Fibroblast of the aortic adventitia (primary cell): ENCODE data around the gene ECPAS. TPM values are rescaled to one million over a fixed set of nuclear protein-coding genes. Genes with fewer than 3 reads are reported as not detected.
"Not testable (repeated sequence)": the region's sequence is repeated elsewhere in the genome, so short reads cannot be mapped to it uniquely, and the experiment has no call there.

Experiments
- DNase-seq: peaks from one replicate; pipeline ENCODE4 v3.0.0-alpha.2; 2010; ENCODE audit warnings: low read depth
- H3K4me3 ChIP-seq: 2 replicates; pipeline ENCODE4 v1.5.1; 2011; ENCODE audit warnings: low read depth, mild to moderate bottlenecking, control low read depth, low read length, moderate library complexity
- total RNA-seq: library from RNA; depleted of rRNA; stranded (reverse); fragments of >200 nt; gene quantifications from 2 replicates; pipeline ENCODE4 v1.2.3, GENCODE V29; 2012; ENCODE audit warnings: low replicate concordance
- TF ChIP-seq, protein P1 (sequence below): IDR thresholded peaks from 2 replicates; pipeline ENCODE4 v1.5.1; 2011; ENCODE audit warnings: mild to moderate bottlenecking, low read length, control low read depth, inconsistent platforms; ENCODE audit not compliant: insufficient read depth

The ECPAS gene
- total RNA-seq, 1 donor, result 114 TPM

DNA sequence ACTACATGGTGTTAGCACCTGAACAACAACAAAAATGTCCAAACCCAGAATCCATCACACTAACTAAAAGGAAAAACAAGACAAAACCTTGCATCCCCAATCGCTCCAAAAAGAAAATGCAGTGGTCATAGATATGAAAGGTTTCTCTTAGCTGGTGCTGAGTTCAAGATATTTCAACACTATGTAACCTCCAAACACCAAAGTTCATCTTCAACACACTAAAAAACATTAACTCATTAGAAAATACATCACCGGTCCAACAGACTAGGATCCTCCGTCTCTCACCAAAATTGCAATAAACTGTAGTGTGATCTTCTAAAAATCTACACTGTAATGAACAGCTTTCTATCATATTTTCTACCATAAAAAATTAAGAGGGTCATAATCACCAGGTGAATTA, 60.8 kb downstream of the ECPAS start:
- TF ChIP-seq, protein P1, sequence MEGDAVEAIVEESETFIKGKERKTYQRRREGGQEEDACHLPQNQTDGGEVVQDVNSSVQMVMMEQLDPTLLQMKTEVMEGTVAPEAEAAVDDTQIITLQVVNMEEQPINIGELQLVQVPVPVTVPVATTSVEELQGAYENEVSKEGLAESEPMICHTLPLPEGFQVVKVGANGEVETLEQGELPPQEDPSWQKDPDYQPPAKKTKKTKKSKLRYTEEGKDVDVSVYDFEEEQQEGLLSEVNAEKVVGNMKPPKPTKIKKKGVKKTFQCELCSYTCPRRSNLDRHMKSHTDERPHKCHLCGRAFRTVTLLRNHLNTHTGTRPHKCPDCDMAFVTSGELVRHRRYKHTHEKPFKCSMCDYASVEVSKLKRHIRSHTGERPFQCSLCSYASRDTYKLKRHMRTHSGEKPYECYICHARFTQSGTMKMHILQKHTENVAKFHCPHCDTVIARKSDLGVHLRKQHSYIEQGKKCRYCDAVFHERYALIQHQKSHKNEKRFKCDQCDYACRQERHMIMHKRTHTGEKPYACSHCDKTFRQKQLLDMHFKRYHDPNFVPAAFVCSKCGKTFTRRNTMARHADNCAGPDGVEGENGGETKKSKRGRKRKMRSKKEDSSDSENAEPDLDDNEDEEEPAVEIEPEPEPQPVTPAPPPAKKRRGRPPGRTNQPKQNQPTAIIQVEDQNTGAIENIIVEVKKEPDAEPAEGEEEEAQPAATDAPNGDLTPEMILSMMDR, result no peak
- no peak for DNase-seq

DNA sequence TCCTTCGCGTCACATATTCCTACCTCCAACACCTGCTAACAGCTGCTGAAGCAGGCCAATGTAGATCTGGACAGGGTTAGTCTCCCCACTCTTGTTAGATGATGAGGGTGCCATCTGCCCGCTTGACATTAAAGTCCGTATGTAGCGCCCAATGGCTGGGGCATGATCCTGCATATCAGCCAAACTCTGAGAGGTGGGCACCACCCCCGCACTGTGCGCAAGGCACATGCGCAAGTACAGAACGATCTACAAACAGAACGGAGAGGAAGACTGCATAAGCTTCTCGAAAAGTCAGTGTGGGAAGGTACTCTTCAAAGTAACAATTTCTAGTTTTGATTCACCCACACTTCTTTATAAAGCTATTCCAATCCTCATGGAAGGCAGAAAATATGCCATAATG, 69.8 kb downstream of the ECPAS start:
- no peak for DNase-seq
- H3K4me3 ChIP-seq, result no peak overlapping the region
- TF ChIP-seq, protein P1, result no peak

More for the DNA sequence above, 60.8 kb downstream of the ECPAS start:
- H3K4me3 ChIP-seq, result no peak overlapping the region

DNA sequence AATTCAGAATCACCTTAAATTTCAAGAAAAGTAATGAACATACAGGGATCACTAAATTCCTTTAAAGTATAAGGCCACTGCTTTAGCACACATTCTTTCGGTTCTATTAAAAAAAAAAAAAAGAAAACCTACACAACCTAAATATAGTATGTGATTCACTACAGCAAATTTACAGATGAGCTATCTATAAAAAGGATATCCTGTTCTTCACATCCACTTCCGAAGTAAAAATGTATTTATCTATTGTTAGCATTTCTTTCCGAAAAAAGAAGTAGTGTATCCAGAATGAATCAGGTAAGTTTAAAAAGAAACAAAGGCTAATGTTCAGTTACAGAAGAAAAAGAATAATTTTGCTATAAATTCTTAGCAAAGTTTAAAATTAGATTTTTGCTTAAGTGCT, 70.2 kb downstream of the ECPAS start:
- H3K4me3 ChIP-seq, result no peak overlapping the region
- DNase-seq, result no peak
- TF ChIP-seq, protein P1, result no peak

DNA sequence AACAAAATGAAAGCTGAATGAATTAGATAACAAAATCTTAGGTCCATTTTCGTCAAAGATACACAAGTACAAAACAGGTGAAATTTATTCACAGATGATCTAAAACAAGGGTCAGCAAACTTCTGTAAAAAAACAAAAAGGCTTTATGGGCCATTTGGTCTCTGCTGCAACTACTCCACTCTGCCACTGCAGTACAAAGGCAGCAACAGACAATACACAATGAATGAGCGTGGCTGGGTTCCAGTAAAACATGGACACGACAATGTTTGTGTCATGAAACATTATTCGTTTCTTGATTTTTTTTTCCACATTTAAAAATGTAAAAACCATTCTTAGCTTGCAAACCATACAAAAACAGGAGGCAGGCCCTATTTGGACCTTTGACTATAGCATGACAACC, 71.9 kb downstream of the ECPAS start:
- DNase-seq, result no peak
- TF ChIP-seq, protein P1, result no peak
- H3K4me3 ChIP-seq, result no peak overlapping the region

DNA sequence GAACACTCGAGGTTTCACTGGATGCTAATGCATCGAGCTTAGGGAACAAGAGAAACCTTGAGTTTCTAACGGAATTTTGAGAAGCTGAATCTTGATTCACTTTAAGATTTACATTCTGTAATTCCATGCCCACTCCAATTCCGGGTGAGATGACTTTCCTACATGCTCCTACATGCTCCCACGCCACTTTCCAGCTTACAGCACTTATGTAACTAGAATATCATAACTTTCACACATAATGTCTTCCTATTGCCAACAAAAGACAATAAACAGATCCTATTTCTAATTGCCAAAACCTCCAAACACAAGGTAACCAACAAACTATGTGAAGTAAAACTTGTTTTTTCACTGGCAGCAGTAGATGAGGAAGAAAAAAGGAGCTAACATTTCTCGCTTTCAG, 72.9 kb downstream of the ECPAS start:
- no peak for DNase-seq
- H3K4me3 ChIP-seq, result no peak overlapping the region
- TF ChIP-seq, protein P1, result no peak

DNA sequence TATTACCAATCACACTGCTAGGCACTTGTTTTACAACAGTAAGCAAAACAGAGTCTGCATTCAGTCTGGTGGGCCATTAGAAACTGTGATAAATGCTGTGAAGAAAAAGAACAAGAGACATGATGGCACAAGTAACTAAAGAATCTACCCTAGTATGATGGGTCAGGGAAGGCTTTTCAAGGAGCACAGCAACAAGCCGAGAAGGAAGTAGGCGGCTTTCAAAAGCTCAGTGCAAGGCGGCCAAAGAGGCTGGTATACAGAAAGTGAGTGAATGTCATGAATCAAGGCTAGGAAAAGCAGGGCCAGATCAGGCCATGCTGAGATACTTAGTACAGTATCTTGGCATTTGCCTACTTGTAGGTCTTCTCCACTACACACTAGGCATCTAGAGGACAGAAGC, 76.4 kb downstream of the ECPAS start:
- TF ChIP-seq, protein P1, result no peak
- DNase-seq, result no peak
- no peak overlapping the region for H3K4me3 ChIP-seq

DNA sequence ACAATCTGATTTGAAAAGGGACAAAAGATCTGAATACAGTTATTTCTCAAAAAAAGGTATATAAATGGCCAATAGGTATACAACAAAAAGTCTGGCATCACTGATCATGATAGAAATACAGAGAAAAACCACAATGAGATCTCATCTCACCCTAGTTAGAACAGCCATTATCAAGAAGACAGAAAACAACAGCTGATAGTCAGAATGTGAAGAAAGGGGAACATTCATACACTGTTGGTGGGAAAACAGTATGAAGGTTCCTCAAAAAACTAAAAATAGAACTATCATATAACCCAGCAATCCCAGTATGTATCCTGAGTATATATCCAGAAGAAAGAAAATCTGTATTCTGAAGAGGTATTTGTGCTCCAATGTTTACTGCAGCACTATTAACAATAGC, 78.5 kb downstream of the ECPAS start:
- no peak overlapping the region for H3K4me3 ChIP-seq
- TF ChIP-seq, protein P1, result no peak
- DNase-seq, result no peak

DNA sequence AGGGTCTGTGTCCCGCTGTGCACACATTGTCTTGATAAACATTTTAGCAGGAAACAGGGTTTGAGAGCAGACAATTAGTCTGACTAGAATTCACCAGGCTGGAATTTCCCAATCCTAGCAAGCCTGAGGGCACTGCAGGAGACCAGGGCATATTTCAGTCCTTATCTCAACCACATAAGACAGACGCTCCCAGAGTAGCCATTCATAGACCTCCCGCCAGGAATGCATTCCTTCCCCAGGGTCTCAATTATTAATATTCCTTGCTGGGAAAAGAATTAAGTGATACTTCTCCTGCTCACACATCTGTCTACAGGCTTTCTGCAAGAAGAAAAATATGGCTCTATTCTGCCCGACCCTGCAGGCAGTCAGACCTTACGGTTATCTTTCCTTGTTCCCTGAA, 82.7 kb downstream of the ECPAS start:
- H3K4me3 ChIP-seq, DNase-seq: not testable (repeated sequence)
